Mesothelial cell of epicardium (in vitro differentiated cells): Measurements from ENCODE around the gene P3H4. TPM values are rescaled to one million over a fixed set of nuclear protein-coding genes. Genes with fewer than 3 reads are reported as not detected.
A peak's percentile ranks its signal among the peaks of the same experiment; 100 is the strongest.

Experiments
- DNase-seq, 2 experiments: peaks; one replicate each; pipeline ENCODE4 v3.0.0; 2021; ENCODE audit warnings: low spot score in 2 of 2; ENCODE audit not compliant: unreplicated experiment in 2 of 2
- H3K27ac Mint-ChIP-seq: 2 replicates; pipeline ENCODE4 v1.8.0; 2021; ENCODE audit warnings: mixed read lengths
- H3K27me3 Mint-ChIP-seq: 2 replicates; pipeline ENCODE4 v1.8.0; 2021; ENCODE audit warnings: low read depth, mixed read lengths
- H3K36me3 Mint-ChIP-seq: 2 replicates; pipeline ENCODE4 v1.8.0; 2021; ENCODE audit warnings: mixed read lengths
- H3K4me1 Mint-ChIP-seq: 2 replicates; pipeline ENCODE4 v1.8.0; 2021; ENCODE audit warnings: mixed read lengths
- H3K4me3 Mint-ChIP-seq: 2 replicates; pipeline ENCODE4 v1.8.0; 2021; ENCODE audit warnings: mild to moderate bottlenecking, moderate library complexity, mixed read lengths
- H3K9me3 Mint-ChIP-seq: 2 replicates; pipeline ENCODE4 v1.8.0; 2021; ENCODE audit warnings: mixed read lengths
- CTCF ChIP-seq: fragments of 200-600 bp; sonication (generic); IDR thresholded peaks from one replicate; pipeline ENCODE4 v1.5.0; 2021; ENCODE audit warnings: antibody characterized with exemption; ENCODE audit not compliant: unreplicated experiment
- total RNA-seq: library from RNA; stranded (reverse); gene quantifications from 3 replicates; pipeline ENCODE4 v1.2.1, GENCODE V29; 2021

Gene P3H4
- total RNA-seq, 1 donor from 2014 or later: 61.0 TPM

GRCh38 chr17:41786227-41787020 lies 25.3 kb downstream of the P3H4 start, which contains the start of gene JUP:
Gene JUP, minus strand, starts transcription at chr17:41786711. Its CDS starts 14,857 bp downstream, at chr17:41771854.
- TF ChIP-seq CTCF: peak; percentile 77
- DNase-seq: peak; percentile 99 to 100
- Mint-ChIP-seq H3K36me3 (peaks cover 3% of the 10 kb centered on the region), H3K9me3 (no peaks in the 10 kb centered on the region), H3K27me3 (no peaks in the 10 kb centered on the region), H3K27ac (peak within 1 kb of the TSS; percentile 95), H3K4me1 (peaks cover 35% of the 10 kb centered on the region), H3K4me3 (peak within 1 kb of the TSS; percentile 82)

- no peaks in the 10 kb centered on the region for H3K27me3 Mint-ChIP-seq
- H3K9me3 Mint-ChIP-seq: no peaks in the 10 kb centered on the region
- no peak for DNase-seq
- peak overlapping the region; percentile 82 for H3K4me3 Mint-ChIP-seq
- H3K4me1 Mint-ChIP-seq: peaks cover 38% of the 10 kb centered on the region
- peaks cover 4% of the 10 kb centered on the region for H3K36me3 Mint-ChIP-seq
- H3K27ac Mint-ChIP-seq: peak overlapping the region; percentile 95
- no peak for TF ChIP-seq CTCF
Observed at GRCh38 chr17:41785859-41786226, 25.9 kb downstream of the P3H4 start.

- Mint-ChIP-seq H3K4me3 (peak overlapping the region; percentile 82), H3K27ac (peak overlapping the region; percentile 95), H3K4me1 (peaks cover 40% of the 10 kb centered on the region), H3K36me3 (peaks cover 4% of the 10 kb centered on the region), H3K27me3 (no peaks in the 10 kb centered on the region), H3K9me3 (no peaks in the 10 kb centered on the region)
- DNase-seq: peak; percentile 62 to 78
- TF ChIP-seq CTCF: no peak
Observed at GRCh38 chr17:41785091-41785858, 26.5 kb downstream of the P3H4 start.

- H3K36me3 Mint-ChIP-seq: peaks cover 4% of the 10 kb centered on the region
- no peaks in the 10 kb centered on the region for H3K27me3 Mint-ChIP-seq
- H3K9me3 Mint-ChIP-seq: no peaks in the 10 kb centered on the region
- TF ChIP-seq CTCF: no peak
- DNase-seq: no peak
- peak overlapping the region; percentile 95 for H3K27ac Mint-ChIP-seq
- H3K4me1 Mint-ChIP-seq: peaks cover 40% of the 10 kb centered on the region
- peak overlapping the region; percentile 82 for H3K4me3 Mint-ChIP-seq
Observed at GRCh38 chr17:41784207-41784744, 27.5 kb downstream of the P3H4 start.

GRCh38 chr17:41782142-41782541 lies 29.6 kb downstream of the P3H4 start:
- no peak for TF ChIP-seq CTCF
- Mint-ChIP-seq H3K4me3 (peak overlapping the region; percentile 35), H3K36me3 (peaks cover 4% of the 10 kb centered on the region), H3K4me1 (peaks cover 50% of the 10 kb centered on the region), H3K27me3 (no peaks in the 10 kb centered on the region), H3K9me3 (no peaks in the 10 kb centered on the region), H3K27ac (peak overlapping the region; percentile 87)
- DNase-seq: no peak
